Measurements from ENCODE around the gene SAMD4A.

The SAMD4A gene

DNA sequence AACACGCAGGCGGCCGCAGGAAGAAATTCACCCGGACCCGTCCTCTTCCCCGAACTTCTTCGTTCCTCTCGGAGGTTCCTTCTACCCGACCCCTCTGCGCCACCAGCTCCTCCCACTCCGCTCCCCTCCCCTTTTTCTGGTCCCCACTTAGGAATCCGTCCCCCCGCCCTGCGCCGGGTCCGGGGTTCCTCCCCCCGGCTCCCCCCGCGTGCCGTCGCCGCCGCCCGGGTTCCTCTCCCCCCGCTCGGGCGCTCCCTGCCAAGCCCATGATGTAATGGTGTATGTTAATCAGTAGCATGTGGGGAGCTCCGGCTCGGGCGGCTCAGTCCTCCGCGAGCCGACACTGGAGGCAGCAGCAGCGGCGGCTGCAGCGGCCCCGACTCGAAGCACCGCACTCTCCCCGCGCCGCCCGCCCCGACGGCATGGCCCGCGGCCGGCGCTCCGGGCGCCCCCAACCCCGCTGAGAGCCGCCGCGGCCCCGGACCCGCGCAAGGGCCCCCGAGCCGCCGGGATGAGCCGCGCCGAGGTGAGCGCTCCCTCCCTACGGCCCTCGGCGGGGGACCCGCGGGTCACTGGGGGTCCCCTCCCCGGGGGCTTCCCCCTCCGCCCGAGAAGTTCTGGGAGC is 1.0 kb upstream of the SAMD4A start:
- TF ChIP-seq CEBPB (IDR thresholded peaks at IDR 0.05) (no peak), ZBTB7A (IDR thresholded peaks at IDR 0.05; ENCODE audit: low read depth) (0 out of 2 replicates have a peak, but pooled peaks have one; percentile 43), NFIC (IDR thresholded peaks at IDR 0.05) (peak; percentile 70), TCF12 (IDR thresholded peaks at IDR 0.05; ENCODE audit: low read depth) (no peak), TAF1 (IDR thresholded peaks at IDR 0.05; ENCODE audit: low read depth) (peak; percentile 33; the same call in 1 of the 2 replicates), EP300 (IDR thresholded peaks at IDR 0.05; ENCODE audit: borderline replicate concordance) (no peak; the same call in 1 of the 2 replicates), CREB1 (IDR thresholded peaks at IDR 0.05; ENCODE audit: low read depth) (peak; percentile 17; the same call in 1 of the 2 replicates), MAX (IDR thresholded peaks at IDR 0.05) (0 out of 2 replicates have a peak, but pooled peaks have one; percentile 36), TEAD4 (IDR thresholded peaks at IDR 0.05) (peak; percentile 67)

GRCh38 chr14:54567224-54567638 is 303 bp downstream of the SAMD4A start:
- TF ChIP-seq YY1 (IDR thresholded peaks at IDR 0.05; ENCODE audit: low read depth), result no peak
- TF ChIP-seq ZBTB7A (IDR thresholded peaks at IDR 0.05; ENCODE audit: low read depth), result peak; percentile 95
- TF ChIP-seq MAX (IDR thresholded peaks at IDR 0.05), result peak; percentile 2; the same call in 1 of the 2 replicates
- 0 out of 2 replicates have a peak, but pooled peaks have one; percentile 8 for TF ChIP-seq TEAD4 (IDR thresholded peaks at IDR 0.05)
- TF ChIP-seq EP300 (IDR thresholded peaks at IDR 0.05; ENCODE audit: borderline replicate concordance), result peak; percentile 11; the same call in 1 of the 2 replicates
- no peak; the same call in 1 of the 2 replicates for TF ChIP-seq USF1 (IDR thresholded peaks at IDR 0.05)

- TF ChIP-seq EP300 (IDR thresholded peaks at IDR 0.05; ENCODE audit: borderline replicate concordance), result 0 out of 2 replicates have a peak, but pooled peaks have one; percentile 0
- TF ChIP-seq MAX (IDR thresholded peaks at IDR 0.05), result peak; percentile 25; the same call in 1 of the 2 replicates
- TF ChIP-seq TAF1 (IDR thresholded peaks at IDR 0.05; ENCODE audit: low read depth), result 0 out of 2 replicates have a peak, but pooled peaks have one; percentile 17
- no peak for TF ChIP-seq RAD21 (IDR thresholded peaks at IDR 0.05; ENCODE audit: low read depth)
These were observed 972 bp downstream of the SAMD4A start for GRCh38 chr14:54567639-54568561.

DNA sequence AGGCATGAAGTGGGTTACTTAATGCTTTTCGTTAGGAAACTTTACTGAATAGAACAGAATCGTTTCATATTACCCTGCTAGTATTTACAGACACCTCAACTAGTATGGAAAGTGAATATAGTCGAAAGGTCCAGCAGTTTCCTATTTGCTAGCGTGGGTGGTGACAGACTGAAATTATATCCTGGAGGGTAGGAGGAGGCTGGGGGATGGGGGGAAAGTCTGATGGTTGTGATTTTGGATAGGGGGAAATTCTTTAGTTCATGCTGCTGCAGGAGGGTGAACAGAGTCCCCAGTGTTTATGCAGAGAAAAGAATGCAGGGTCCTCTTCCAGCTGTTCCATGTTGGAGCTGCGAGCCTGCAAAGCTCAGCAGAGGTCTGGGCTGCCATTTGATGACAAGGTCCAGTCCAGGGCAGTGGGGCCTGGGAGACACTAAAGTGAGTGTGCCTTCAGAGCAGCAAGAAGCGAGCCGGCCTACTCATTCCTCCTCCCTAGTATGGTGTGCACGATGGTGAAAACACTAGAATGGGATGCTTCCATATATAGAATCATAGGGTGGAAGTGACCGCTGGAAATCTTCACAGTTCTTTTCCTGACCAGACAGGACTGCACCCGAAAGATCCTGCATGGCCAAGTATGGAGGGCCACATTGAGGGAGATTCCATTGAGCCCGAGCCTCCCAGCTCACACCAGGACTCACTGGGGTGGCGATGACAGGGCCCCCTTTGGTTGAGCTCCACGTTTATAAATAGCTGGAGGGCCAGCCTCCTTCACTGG is 2.1 kb downstream of the SAMD4A start:
- no peak for TF ChIP-seq CREB1 (IDR thresholded peaks at IDR 0.05; ENCODE audit: low read depth)
- no peak for TF ChIP-seq RAD21 (IDR thresholded peaks at IDR 0.05; ENCODE audit: low read depth)
- no peak for TF ChIP-seq EGR1 (IDR thresholded peaks at IDR 0.05)
- TF ChIP-seq USF1 (IDR thresholded peaks at IDR 0.05), result no peak
- no peak for TF ChIP-seq TCF12 (IDR thresholded peaks at IDR 0.05; ENCODE audit: low read depth)
- no peak for TF ChIP-seq EP300 (IDR thresholded peaks at IDR 0.05; ENCODE audit: borderline replicate concordance)
- TF ChIP-seq FOXM1 (IDR thresholded peaks at IDR 0.05; ENCODE audit: borderline replicate concordance, low read depth), result no peak
- no peak for TF ChIP-seq TAF1 (IDR thresholded peaks at IDR 0.05; ENCODE audit: low read depth)
- TF ChIP-seq REST (IDR thresholded peaks at IDR 0.05; ENCODE audit: low read depth), result no peak

- no peak for TF ChIP-seq RAD21 (IDR thresholded peaks at IDR 0.05; ENCODE audit: low read depth)
- TF ChIP-seq MAX (IDR thresholded peaks at IDR 0.05), result no peak
- TF ChIP-seq TAF1 (IDR thresholded peaks at IDR 0.05; ENCODE audit: low read depth), result no peak
- TF ChIP-seq FOXM1 (IDR thresholded peaks at IDR 0.05; ENCODE audit: borderline replicate concordance, low read depth), result no peak
- no peak for TF ChIP-seq NFIC (IDR thresholded peaks at IDR 0.05)
- no peak for TF ChIP-seq TEAD4 (IDR thresholded peaks at IDR 0.05)
- no peak for TF ChIP-seq USF1 (IDR thresholded peaks at IDR 0.05)
- no peak for TF ChIP-seq YY1 (IDR thresholded peaks at IDR 0.05; ENCODE audit: low read depth)
- no peak for TF ChIP-seq EGR1 (IDR thresholded peaks at IDR 0.05)
- TF ChIP-seq EP300 (IDR thresholded peaks at IDR 0.05; ENCODE audit: borderline replicate concordance), result no peak
- no peak for TF ChIP-seq ZBTB7A (IDR thresholded peaks at IDR 0.05; ENCODE audit: low read depth)
- no peak for TF ChIP-seq TCF12 (IDR thresholded peaks at IDR 0.05; ENCODE audit: low read depth)
- no peak for TF ChIP-seq CREB1 (IDR thresholded peaks at IDR 0.05; ENCODE audit: low read depth)
- no peak for TF ChIP-seq REST (IDR thresholded peaks at IDR 0.05; ENCODE audit: low read depth)
- TF ChIP-seq CEBPB (IDR thresholded peaks at IDR 0.05), result no peak
These were observed 3.1 kb downstream of the SAMD4A start for GRCh38 chr14:54570047-54570446.

Data from Ishikawa (cell line).